H9 (cell line): ENCODE data around the gene TTC19. TPM values are rescaled to one million over a fixed set of nuclear protein-coding genes. Genes with fewer than 3 reads are reported as not detected.

ENCODE experiments used
- DNase-seq: peaks from one replicate; pipeline ENCODE4 v3.0.0-alpha.2; 2017
- H2AFZ ChIP-seq: one replicate; pipeline ENCODE4 v1.6.1; 2013; ENCODE audit warnings: mild to moderate bottlenecking, low read length, control low read depth, moderate library complexity
- H2AK5ac ChIP-seq: 2 replicates; pipeline ENCODE4 v1.6.1; 2013; ENCODE audit warnings: low read length, control low read depth, mixed read lengths; ENCODE audit not compliant: insufficient read length
- H2BK120ac ChIP-seq: one replicate; pipeline ENCODE4 v1.6.1; 2013; ENCODE audit warnings: low read depth, mild to moderate bottlenecking, low read length, control low read depth, inconsistent platforms; ENCODE audit not compliant: poor library complexity, severe bottlenecking
- H2BK12ac ChIP-seq: 2 replicates; pipeline ENCODE4 v1.6.1; 2013; ENCODE audit warnings: low read length, control low read depth, mixed read lengths, low read depth; ENCODE audit not compliant: insufficient read length
- H2BK15ac ChIP-seq: 2 replicates; pipeline ENCODE4 v1.6.1; 2013; ENCODE audit warnings: low read depth, low read length, control low read depth
- H2BK20ac ChIP-seq: one replicate; pipeline ENCODE4 v1.6.1; 2013; ENCODE audit warnings: low read depth, mild to moderate bottlenecking, low read length, control low read depth, inconsistent platforms; ENCODE audit not compliant: poor library complexity, severe bottlenecking
- H2BK5ac ChIP-seq: 2 replicates; pipeline ENCODE4 v1.6.1; 2013; ENCODE audit warnings: low read length, control low read depth, mixed read lengths; ENCODE audit not compliant: insufficient read length
- H3K14ac ChIP-seq: 2 replicates; pipeline ENCODE4 v1.6.1; 2013; ENCODE audit warnings: low read length, control low read depth; ENCODE audit not compliant: insufficient read depth
- H3K18ac ChIP-seq: 2 replicates; pipeline ENCODE4 v1.6.1; 2013; ENCODE audit warnings: low read depth, mild to moderate bottlenecking, mixed read lengths, low read length, control low read depth; ENCODE audit not compliant: insufficient read length
- H3K23ac ChIP-seq: 2 replicates; pipeline ENCODE4 v1.6.1; 2013; ENCODE audit warnings: low read length, control low read depth, mixed read lengths, low read depth; ENCODE audit not compliant: insufficient read length
- H3K23me2 ChIP-seq: 2 replicates; pipeline ENCODE4 v1.6.1; 2013; ENCODE audit warnings: low read depth, mild to moderate bottlenecking, mixed read lengths, low read length, control low read depth; ENCODE audit not compliant: insufficient read length, poor library complexity, severe bottlenecking
- H3K27ac ChIP-seq: 2 replicates; pipeline ENCODE4 v1.5.1; 2013; ENCODE audit warnings: low read length, control low read depth, mixed read lengths, low read depth; ENCODE audit not compliant: insufficient read length
- H3K27me3 ChIP-seq: 2 replicates; pipeline ENCODE4 v1.6.1; 2013; ENCODE audit warnings: low read length, control low read depth, inconsistent platforms; ENCODE audit not compliant: insufficient read depth
- H3K4ac ChIP-seq: 2 replicates; pipeline ENCODE4 v1.6.1; 2013; ENCODE audit warnings: low read depth, mild to moderate bottlenecking, control low read depth, inconsistent platforms, low read length, moderate library complexity
- H3K4me1 ChIP-seq: 2 replicates; pipeline ENCODE4 v1.6.1; 2013; ENCODE audit warnings: low read length, control low read depth, inconsistent platforms; ENCODE audit not compliant: insufficient read depth
- H3K4me2 ChIP-seq: 2 replicates; pipeline ENCODE4 v1.6.1; 2013; ENCODE audit warnings: low read length, control low read depth, mixed read lengths; ENCODE audit not compliant: insufficient read length, insufficient read depth
- H3K56ac ChIP-seq: 2 replicates; pipeline ENCODE4 v1.6.1; 2013; ENCODE audit warnings: low read depth, mild to moderate bottlenecking, mixed read lengths, low read length, control low read depth; ENCODE audit not compliant: insufficient read length
- H3K79me1 ChIP-seq: 2 replicates; pipeline ENCODE4 v1.6.1; 2013; ENCODE audit warnings: low read depth, mild to moderate bottlenecking, moderate library complexity, low read length, control low read depth, inconsistent platforms; ENCODE audit not compliant: insufficient read depth, poor library complexity, severe bottlenecking
- H3K79me2 ChIP-seq: 2 replicates; pipeline ENCODE4 v1.6.1; 2013; ENCODE audit warnings: low read length, control low read depth, inconsistent platforms; ENCODE audit not compliant: insufficient read depth
- H3K9ac ChIP-seq: 2 replicates; pipeline ENCODE4 v1.6.1; 2013; ENCODE audit warnings: low read length, control low read depth, mixed read lengths; ENCODE audit not compliant: insufficient read length; ENCODE audit errors: extremely low read depth
- H3K9me3 ChIP-seq: one replicate; pipeline ENCODE4 v1.6.1; 2013; ENCODE audit warnings: low read depth, low read length, inconsistent platforms; ENCODE audit not compliant: control insufficient read depth
- H3T11ph ChIP-seq: one replicate; pipeline ENCODE4 v1.6.1; 2013; ENCODE audit warnings: mild to moderate bottlenecking, low read length, control low read depth, inconsistent platforms
- H4K20me1 ChIP-seq: one replicate; pipeline ENCODE4 v1.6.1; 2013; ENCODE audit not compliant: control insufficient read depth, insufficient read length, insufficient read depth
- H4K5ac ChIP-seq: 2 replicates; pipeline ENCODE4 v1.6.1; 2013; ENCODE audit warnings: low read depth, mild to moderate bottlenecking, mixed read lengths, low read length, control low read depth; ENCODE audit not compliant: insufficient read length
- H4K8ac ChIP-seq: replicated peaks from 2 replicates; pipeline ENCODE4 v1.6.1; 2013; ENCODE audit warnings: low read length, control low read depth, mixed read lengths, low read depth; ENCODE audit not compliant: insufficient read length
- H4K91ac ChIP-seq: 2 replicates; pipeline ENCODE4 v1.6.1; 2013; ENCODE audit warnings: low read depth, mild to moderate bottlenecking, moderate library complexity, mixed read lengths, low read length, control low read depth; ENCODE audit not compliant: insufficient read length
- H3K27ac Mint-ChIP-seq, 3 experiments: 2 replicates in 2 of 3; 3 replicates in 1 of 3; pipeline ENCODE4 v1.8.0; 2020 to 2021; ENCODE audit warnings: mixed read lengths in 3 of 3, mild to moderate bottlenecking in 1 of 3, moderate library complexity in 1 of 3
- H3K27me3 Mint-ChIP-seq: 2 replicates; pipeline ENCODE4 v1.8.0; 2021; ENCODE audit warnings: low read depth, mild to moderate bottlenecking, moderate library complexity, mixed read lengths
- H3K36me3 Mint-ChIP-seq, 3 experiments: 2 replicates in 2 of 3; 3 replicates in 1 of 3; pipeline ENCODE4 v1.8.0; 2020 to 2021; ENCODE audit warnings: low read depth in 3 of 3, mixed read lengths in 3 of 3; ENCODE audit not compliant: insufficient read depth in 1 of 3
- H3K4me1 Mint-ChIP-seq, 2 experiments: 2 replicates each; pipeline ENCODE4 v1.8.0; 2020; ENCODE audit warnings: mixed read lengths in 2 of 2
- H3K4me3 Mint-ChIP-seq, 2 experiments: 2 replicates in 1 of 2; 3 replicates in 1 of 2; pipeline ENCODE4 v1.8.0; 2020 to 2021; ENCODE audit warnings: mild to moderate bottlenecking in 2 of 2, mixed read lengths in 2 of 2, moderate library complexity in 1 of 2
- H3K9me3 Mint-ChIP-seq, 2 experiments: 2 replicates in 1 of 2; 3 replicates in 1 of 2; pipeline ENCODE4 v1.8.0; 2020; ENCODE audit warnings: mild to moderate bottlenecking in 2 of 2, mixed read lengths in 2 of 2, moderate library complexity in 1 of 2
- WGBS: extraction: QIAGEN DNeasy Blood & Tissue Kit; methylation state at CpG from one replicate; pipeline ENCODE4 v1.1.7; 2013; ENCODE audit warnings: missing lambda C conversion rate, low lambda C conversion rate, mixed read lengths; ENCODE audit not compliant: insufficient read length; ENCODE audit errors: extremely low coverage; 5-methylcytosine and 5-hydroxymethylcytosine counted together
- total RNA-seq: library from RNA; stranded (reverse); gene quantifications from 2 replicates; pipeline ENCODE4 v1.2.1, GENCODE V29; 2021
- TF ChIP-seq, protein P1 (sequence below): fragments of 200-600 bp; sonication (generic); conservative IDR thresholded peaks from 3 replicates; pipeline ENCODE4 v1.8.0; 2021; ENCODE audit warnings: antibody characterized with exemption, mild to moderate bottlenecking

Gene TTC19
- total RNA-seq, 1 experiment from 2014 or later = 64.3 TPM

DNA sequence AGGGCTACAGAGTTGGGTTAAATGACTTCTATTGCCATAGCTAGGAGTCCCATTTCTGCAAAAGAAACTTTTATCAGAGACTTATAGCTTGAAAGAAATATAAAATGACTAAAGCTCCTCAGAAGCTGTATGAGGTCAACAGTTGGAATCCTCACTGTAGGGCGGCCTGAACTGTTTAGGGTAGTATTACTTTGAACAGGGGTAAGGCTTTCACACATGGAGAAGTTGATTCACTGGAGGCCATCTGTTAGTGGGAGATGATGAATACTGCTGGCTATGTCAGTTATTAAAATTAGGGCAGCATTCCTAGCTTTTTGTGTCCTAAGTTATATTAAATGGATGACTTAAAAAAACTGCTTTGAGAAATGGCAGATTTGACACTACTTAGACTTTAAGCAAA, 6.0 kb downstream of the TTC19 start:
- no peaks in the 10 kb centered on the region for H4K20me1 ChIP-seq
- no peak for DNase-seq
- no peak overlapping the region for H3K4me2 ChIP-seq
- H4K91ac ChIP-seq = no peak overlapping the region
- H3K27me3 ChIP-seq = no peaks in the 10 kb centered on the region
- H2BK5ac ChIP-seq = no peak overlapping the region
- no peak overlapping the region for H2AK5ac ChIP-seq
- 0 out of 2 replicates have a peak, but pooled peaks cover 4% of the 10 kb centered on the region for H3K4me1 ChIP-seq
- H3K14ac ChIP-seq = no peak overlapping the region
- no peak overlapping the region for H3K27ac ChIP-seq
- WGBS = no CpG with 5 or more reads among the region's 1 CpG
- no peak overlapping the region for H2BK120ac ChIP-seq
- H3T11ph ChIP-seq = no peak overlapping the region
- peaks cover 1% of the 10 kb centered on the region for H3K23me2 ChIP-seq
- no peak overlapping the region for H3K56ac ChIP-seq
- no peak overlapping the region for H3K9ac ChIP-seq
- H3K23ac ChIP-seq = no peak overlapping the region
- no peak overlapping the region for H4K5ac ChIP-seq
- Mint-ChIP-seq H3K36me3 (peaks cover 70 to 92% (median 90%) of the 10 kb centered on the region in 3 experiments), H3K27ac (no peak overlapping the region), H3K4me1 (peaks cover 7 to 14% of the 10 kb centered on the region in 2 experiments), H3K9me3 (peaks cover 7 to 10% of the 10 kb centered on the region in 2 experiments), H3K4me3 (no peak overlapping the region), H3K27me3 (no peaks in the 10 kb centered on the region)
- H2BK20ac ChIP-seq = no peak overlapping the region
- H2AFZ ChIP-seq = no peak overlapping the region
- no peaks in the 10 kb centered on the region for H3K9me3 ChIP-seq
- TF ChIP-seq, protein P1, sequence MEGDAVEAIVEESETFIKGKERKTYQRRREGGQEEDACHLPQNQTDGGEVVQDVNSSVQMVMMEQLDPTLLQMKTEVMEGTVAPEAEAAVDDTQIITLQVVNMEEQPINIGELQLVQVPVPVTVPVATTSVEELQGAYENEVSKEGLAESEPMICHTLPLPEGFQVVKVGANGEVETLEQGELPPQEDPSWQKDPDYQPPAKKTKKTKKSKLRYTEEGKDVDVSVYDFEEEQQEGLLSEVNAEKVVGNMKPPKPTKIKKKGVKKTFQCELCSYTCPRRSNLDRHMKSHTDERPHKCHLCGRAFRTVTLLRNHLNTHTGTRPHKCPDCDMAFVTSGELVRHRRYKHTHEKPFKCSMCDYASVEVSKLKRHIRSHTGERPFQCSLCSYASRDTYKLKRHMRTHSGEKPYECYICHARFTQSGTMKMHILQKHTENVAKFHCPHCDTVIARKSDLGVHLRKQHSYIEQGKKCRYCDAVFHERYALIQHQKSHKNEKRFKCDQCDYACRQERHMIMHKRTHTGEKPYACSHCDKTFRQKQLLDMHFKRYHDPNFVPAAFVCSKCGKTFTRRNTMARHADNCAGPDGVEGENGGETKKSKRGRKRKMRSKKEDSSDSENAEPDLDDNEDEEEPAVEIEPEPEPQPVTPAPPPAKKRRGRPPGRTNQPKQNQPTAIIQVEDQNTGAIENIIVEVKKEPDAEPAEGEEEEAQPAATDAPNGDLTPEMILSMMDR = no peak
- peaks cover 8% of the 10 kb centered on the region for H3K79me1 ChIP-seq
- H3K79me2 ChIP-seq = peaks cover 9% of the 10 kb centered on the region; the same call in 1 of the 2 replicates
- H4K8ac ChIP-seq = no peak overlapping the region
- no peak overlapping the region for H3K18ac ChIP-seq
- H2BK12ac ChIP-seq = no peak overlapping the region
- H3K4ac ChIP-seq = no peak overlapping the region
- H2BK15ac ChIP-seq = no peak overlapping the region
